NCI-H1930 (cell line): ENCODE measurements around the gene SLCO1A2.
"Not testable (repeated sequence)": the region's sequence is repeated elsewhere in the genome, so short reads cannot be mapped to it uniquely, and the experiment has no call there.

Experiments
- DNase-seq, 2 experiments: peaks; one replicate each; lab custom pipeline; 2025; lab: John Stamatoyannopoulos, UW

Gene SLCO1A2

GRCh38 chr12:21334771-21335325 is at the start of gene SLCO1A2:
Gene SLCO1A2 (minus strand): TSS chr12:21334917. CDS start chr12:21334647, 270 bp downstream.
- DNase-seq, result no peak

- no peak for DNase-seq
Observed at GRCh38 chr12:21384261-21384660, 49.5 kb upstream of the SLCO1A2 start.

- not testable (repeated sequence) for DNase-seq
Observed at GRCh38 chr12:21381320-21381719, 46.6 kb upstream of the SLCO1A2 start.

GRCh38 chr12:21379218-21379617 is 44.5 kb upstream of the SLCO1A2 start:
- no peak for DNase-seq

- no peak for DNase-seq
Observed at GRCh38 chr12:21372602-21373001, 37.9 kb upstream of the SLCO1A2 start, which contains the start of gene IAPP. Gene IAPP (plus strand): TSS chr12:21372902. CDS start chr12:21373352, 450 bp downstream.

GRCh38 chr12:21370845-21371449 is 36.2 kb upstream of the SLCO1A2 start:
- DNase-seq, result no peak

GRCh38 chr12:21369141-21369980 is 34.6 kb upstream of the SLCO1A2 start:
- DNase-seq, result no peak

GRCh38 chr12:21360632-21361031 is 25.9 kb upstream of the SLCO1A2 start:
- not testable (repeated sequence) for DNase-seq

GRCh38 chr12:21354641-21355040 is 19.9 kb upstream of the SLCO1A2 start:
- DNase-seq, result no peak

GRCh38 chr12:21353948-21354347 is 19.2 kb upstream of the SLCO1A2 start:
- DNase-seq, result no peak

GRCh38 chr12:21353487-21353886 is 18.8 kb upstream of the SLCO1A2 start:
- DNase-seq, result no peak

- no peak for DNase-seq
Observed at GRCh38 chr12:21350975-21351374, 16.3 kb upstream of the SLCO1A2 start.

- no peak for DNase-seq
Observed at GRCh38 chr12:21346542-21347205, 12.0 kb upstream of the SLCO1A2 start.

- no peak for DNase-seq
Observed at GRCh38 chr12:21343636-21344035, 8.9 kb upstream of the SLCO1A2 start.

- no peak for DNase-seq
Observed at GRCh38 chr12:21341769-21342168, 7.1 kb upstream of the SLCO1A2 start.

GRCh38 chr12:21340403-21340802 is 5.7 kb upstream of the SLCO1A2 start:
- no peak for DNase-seq

GRCh38 chr12:21339921-21340320 is 5.2 kb upstream of the SLCO1A2 start:
- no peak for DNase-seq

- DNase-seq, result no peak
Observed at GRCh38 chr12:21337959-21338744, 3.4 kb upstream of the SLCO1A2 start.

GRCh38 chr12:21337453-21337852 is 2.7 kb upstream of the SLCO1A2 start:
- DNase-seq, result no peak

- no peak for DNase-seq
Observed at GRCh38 chr12:21336656-21337055, 1.9 kb upstream of the SLCO1A2 start.

- DNase-seq, result no peak
Observed at GRCh38 chr12:21330682-21331253, 3.9 kb downstream of the SLCO1A2 start.
